GM21717 (cell line): ENCODE measurements around the gene PUM1.
"Not testable (repeated sequence)": the region's sequence is repeated elsewhere in the genome, so short reads cannot be mapped to it uniquely, and the experiment has no call there.

Experiments
- ATAC-seq: cut with Tn5 transposase; IDR thresholded peaks from one replicate; pipeline ENCODE4 v1.9.1; 2021; ENCODE audit warnings: mild to moderate bottlenecking, moderate library complexity; ENCODE audit not compliant: unreplicated experiment

The PUM1 gene

GRCh38 chr1:30935758-30936157 lies 129.8 kb downstream of the PUM1 start:
- not testable (repeated sequence) for ATAC-seq

DNA sequence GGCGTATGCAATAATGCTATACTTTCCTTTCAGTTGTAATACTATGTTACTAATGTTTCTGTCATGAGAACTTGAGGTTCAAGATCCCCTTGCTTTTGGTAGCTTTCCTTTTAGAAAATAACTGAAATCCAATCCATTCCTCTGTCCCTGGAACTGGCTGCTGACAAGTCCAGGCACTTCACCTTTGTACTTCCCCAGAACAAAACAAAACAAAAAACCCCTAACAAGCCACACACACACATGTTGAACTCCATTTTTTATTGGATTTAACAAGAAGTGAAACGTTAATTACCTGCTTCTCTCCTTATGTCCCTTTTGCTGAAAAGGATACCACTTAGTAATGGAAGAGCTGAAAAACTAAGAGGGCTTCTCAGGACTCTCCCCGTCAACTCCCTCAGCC lies 130.9 kb downstream of the PUM1 start:
- ATAC-seq: no peak

GRCh38 chr1:30933874-30934252 lies 131.7 kb downstream of the PUM1 start:
- ATAC-seq: no peak

- no peak for ATAC-seq
These were observed 134.8 kb downstream of the PUM1 start for GRCh38 chr1:30930631-30931173.

DNA sequence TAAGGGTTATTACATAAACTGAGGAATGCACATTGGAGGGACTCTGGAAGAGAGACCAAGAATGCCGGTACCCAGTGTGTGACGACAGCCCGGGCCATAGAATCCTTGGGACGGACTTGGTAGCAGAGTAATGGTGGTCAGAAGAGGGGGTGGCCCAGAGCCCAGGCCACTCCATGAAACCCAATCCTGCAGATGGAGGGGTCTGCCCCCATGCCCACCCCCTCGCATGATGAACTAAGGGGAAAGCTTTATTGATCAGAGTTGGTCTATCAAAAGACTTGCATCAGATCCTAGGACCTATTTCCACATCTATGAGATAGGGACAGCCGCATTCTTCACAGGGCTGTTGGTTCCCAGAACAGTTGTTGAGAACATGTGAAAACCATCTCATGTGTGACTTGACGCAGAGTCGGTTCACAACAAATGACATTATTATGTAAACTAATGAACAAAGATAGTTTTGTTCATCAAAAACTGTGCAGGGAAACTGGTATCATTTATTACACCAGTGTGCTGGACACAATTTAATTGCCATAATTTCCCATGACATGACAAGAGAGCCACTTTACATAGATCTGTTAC lies 135.5 kb downstream of the PUM1 start:
- ATAC-seq: no peak

DNA sequence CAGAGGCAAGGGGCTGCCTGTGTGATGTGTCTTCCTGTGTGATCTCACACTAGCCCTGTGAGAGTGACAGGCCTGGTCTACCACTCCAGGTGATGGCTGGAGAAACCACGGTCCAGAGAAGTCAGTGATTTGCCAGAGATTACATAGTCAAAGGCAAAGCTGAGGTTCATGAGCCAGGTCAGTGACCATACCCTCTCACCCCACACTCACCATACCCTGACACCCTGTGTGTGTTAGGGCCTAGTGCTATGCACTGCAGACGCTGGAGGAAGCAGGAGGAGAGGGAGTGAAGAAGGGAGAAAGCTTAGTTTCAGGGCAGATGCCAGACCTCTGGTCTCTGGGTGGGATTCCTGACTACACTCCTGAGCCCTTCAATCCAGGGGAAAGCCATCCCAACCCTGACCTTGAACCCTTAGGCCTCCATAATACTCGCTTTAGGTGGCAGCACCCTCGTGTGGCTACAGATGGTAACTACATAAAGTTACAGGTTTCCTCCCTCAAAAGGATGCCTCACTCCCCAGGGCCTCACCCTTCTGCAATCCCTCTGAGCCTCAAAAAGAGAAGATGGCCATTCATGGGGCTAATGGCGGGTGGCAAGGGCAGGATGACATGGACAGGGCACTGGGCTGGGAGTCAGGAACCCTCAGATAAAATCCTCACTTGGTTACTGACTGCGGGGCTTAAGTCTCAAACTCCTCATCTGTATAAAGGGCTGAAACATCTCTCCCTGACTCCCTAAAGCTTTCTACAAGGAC lies 136.2 kb downstream of the PUM1 start:
- no peak for ATAC-seq

DNA sequence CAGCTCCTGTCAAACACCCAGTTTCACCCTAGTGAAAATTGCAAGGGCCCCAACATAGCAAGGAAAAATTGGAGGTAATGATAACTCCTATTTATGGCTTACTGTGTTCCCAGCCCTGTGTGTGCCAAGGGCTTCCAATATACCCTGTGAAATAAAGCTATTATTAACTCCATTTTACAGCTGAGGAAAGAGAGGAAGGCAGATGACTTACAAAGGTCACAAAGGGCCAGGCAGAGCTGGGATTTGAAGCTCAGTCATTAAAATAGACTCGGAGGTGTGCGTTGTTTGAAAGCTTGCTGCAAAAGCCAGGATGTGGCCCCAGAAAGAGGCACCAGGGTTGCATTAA lies 136.8 kb downstream of the PUM1 start:
- no peak for ATAC-seq

- no peak for ATAC-seq
These were observed 137.3 kb downstream of the PUM1 start for GRCh38 chr1:30928171-30928570.

- ATAC-seq: no peak
These were observed 138.1 kb downstream of the PUM1 start for GRCh38 chr1:30927448-30927847.

GRCh38 chr1:30923597-30923996 lies 141.9 kb downstream of the PUM1 start:
- no peak for ATAC-seq

DNA sequence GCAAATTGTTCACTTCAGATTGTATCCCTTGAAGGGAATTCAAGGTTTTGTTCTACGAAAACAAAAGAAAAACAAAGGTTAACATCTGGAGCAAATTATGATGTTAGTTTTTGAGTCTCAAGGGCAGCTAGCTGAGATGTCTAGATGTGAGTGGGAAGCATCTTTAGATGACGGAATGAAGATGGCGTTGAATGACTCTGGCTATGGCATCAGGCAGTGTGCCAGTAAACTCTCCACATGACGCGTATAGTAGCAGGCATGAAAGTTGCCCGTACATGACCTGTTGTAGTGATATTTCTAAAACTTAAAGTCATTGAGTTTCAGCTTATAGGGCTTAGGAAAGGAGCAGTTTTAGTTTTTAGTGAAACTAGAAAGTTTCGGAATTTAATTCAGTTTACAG lies 144.7 kb downstream of the PUM1 start:
- ATAC-seq: no peak

DNA sequence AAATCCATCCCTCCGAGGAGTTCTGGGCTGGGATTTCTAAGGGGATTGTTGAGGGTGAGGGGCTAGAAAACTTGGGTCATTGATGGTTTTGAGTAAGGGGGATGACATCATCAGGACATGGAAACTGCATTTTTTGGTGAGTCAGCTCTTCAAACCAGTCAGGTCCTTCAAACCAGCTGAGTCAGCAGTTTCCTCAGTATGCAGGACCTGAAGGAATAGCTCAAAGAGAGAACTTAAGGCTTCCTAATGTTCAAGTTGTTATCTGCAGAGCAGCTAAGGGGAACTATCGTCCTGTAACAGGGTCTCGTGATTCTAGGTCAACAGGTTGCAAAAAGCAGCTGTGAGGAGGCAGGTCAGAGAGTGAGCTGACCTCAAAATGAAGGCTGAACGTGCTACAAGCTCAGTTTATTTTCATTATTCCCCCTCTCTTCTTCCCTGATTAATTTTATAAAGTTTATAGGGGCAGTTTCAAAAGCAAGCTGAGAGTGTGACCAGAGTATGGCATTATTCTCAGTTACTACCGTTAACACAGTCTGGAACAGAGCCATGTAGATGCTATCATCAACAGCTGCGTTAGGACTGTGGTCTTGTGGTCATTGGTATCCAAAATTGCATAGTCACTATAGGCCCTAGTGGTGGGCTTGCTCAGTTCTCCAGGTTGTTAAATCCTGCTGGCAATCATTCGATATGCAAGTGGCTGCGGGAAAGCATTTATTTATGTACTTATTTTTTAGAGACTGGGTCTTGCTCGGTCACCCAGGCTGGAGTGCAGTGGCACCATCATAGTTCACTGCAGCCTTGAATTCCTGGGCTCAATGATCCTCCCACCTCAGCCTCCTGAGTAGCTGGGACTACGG lies 146.3 kb downstream of the PUM1 start:
- ATAC-seq: no peak

DNA sequence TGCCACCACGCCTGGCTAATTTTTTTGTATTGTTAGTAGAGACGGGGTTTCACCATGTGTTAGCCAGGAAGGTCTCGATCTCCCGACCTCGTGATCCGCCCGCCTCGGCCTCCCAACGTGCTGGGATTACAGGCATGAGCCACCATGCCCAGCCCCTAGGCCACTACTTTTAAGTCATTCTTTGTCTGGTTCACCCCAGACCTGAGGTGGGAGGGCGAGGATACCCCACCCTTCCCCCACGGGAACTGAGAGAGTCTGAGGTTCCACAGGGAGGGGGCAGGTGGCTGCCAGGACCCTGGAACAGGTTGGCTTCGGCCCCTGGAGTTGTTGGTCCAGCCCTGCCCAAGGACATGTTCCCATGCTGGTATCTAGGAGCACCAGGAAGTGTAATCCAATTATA lies 149.2 kb downstream of the PUM1 start:
- no peak for ATAC-seq

DNA sequence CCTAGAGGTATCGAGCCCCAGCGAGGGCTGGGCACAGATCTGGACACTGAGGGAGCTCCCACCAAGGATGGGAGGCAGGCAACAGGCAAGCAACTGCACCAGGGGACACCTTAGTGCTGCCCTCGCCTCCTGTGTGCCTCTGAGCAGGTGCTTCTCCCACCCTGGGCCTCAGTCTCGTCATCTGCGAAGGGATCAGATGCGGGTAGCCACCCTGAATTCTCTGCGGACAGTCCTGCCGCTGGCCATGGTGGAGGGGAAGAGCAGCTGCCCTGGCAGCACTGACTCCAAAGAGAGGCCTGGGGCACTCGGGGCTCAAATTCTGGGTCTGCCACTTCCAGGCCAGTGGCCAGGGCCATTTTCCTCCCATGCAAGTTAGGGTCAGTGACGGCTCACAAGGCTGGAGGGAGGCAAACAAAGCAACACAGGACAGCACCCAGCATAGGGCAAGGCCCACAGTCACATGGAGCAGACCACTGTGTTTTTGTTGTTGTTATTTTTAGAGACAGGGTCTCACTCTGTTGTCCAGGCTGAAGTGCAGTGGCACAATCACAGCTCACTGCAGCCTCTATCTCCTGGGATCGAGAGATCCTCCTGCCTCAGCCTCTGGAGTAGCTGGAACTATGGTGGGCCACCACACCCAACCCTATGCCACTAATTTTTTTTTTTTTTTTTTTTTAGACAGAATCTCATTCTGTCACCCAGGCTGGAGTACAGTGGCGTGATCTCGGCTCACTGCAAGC lies 149.9 kb downstream of the PUM1 start:
- ATAC-seq: no peak

DNA sequence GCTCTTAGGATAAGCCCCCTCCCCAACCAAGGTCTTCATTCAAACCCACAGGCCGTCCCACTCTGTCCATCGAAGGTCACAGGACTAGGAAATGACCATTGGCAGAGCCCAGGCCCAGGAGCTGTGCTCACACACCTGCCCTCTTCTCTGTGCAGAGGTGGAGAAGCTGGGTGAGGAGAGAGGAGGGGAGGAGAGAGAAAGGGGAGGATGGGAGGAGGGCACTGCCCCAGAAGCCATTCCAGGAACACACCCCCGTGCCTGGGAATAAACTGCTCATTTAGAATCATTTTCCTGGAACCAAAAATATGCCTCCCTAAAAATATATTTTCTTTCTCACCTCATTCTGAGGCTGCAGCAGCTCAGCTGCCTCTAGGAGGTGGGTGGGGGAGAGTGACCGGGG lies 150.6 kb downstream of the PUM1 start:
- ATAC-seq: no peak

DNA sequence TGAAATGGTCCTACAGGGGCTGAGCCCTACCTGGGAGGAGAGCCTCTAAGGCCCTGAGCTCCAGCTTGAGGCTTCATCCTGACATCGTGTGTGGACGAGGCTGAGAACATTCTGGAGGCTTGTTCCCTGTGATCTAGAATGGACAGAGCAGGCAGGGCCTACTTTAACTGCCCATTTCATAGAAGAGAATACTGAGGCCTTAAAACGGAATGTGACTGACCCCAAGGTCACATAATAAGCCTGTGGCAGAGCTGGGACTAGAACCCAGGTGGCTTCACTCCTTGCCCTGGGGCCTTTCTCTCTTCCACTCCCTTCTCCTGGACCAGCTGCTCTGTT lies 151.0 kb downstream of the PUM1 start:
- ATAC-seq: no peak

DNA sequence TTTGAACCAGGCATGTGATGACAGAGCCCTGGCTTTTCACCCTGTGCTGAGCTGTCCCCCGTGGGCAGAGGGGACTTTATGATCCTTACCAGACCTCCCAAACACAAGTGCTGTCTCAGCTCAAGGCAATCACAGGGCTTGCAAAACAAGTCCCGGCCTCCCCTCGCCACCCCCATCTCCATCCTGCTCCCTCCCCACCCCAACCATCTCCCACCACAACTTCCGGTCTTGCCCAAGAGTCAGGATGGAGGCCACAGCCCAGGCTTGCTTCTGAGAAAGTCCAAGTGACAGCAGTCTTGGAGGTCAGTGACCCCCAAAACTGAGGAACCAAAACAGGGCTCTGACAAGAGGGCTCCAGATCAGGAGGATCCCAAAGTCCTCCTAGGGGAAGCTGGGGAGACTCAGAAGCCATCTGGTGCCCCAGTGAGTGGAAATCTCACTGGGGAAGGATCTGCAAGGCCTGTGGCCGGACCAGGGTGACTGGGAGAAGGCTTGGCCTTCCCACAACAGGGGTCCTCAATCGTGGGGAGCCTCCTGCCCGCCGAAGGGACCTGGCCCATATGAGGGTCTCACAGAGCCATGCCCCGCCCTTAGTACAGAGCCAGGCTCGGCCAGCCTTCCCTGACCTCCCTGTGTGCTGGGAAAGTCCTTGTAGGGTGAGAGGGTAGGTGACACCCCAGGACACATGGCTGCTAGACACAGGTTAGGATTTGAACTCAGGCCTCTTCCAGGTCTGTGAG lies 152.4 kb downstream of the PUM1 start:
- ATAC-seq: no peak

DNA sequence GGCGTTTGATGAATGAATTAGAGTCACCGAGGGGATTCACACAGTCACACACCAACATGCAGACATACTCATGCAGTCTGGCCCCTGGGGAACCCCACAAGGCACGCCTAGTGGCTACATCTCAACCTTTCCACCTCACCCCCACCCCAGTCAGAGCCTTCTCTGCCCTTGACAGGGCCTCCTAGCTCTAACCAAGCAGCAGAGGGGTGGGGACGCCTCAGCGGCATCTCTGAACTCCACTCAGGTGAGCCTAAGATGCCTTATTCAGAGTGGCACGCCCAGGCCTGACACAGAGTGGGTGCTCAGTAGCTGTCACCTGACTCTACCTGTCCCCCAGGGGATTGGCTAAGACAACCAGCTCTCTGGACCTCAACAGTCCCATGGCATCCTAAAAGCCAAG lies 153.3 kb downstream of the PUM1 start:
- ATAC-seq: no peak

DNA sequence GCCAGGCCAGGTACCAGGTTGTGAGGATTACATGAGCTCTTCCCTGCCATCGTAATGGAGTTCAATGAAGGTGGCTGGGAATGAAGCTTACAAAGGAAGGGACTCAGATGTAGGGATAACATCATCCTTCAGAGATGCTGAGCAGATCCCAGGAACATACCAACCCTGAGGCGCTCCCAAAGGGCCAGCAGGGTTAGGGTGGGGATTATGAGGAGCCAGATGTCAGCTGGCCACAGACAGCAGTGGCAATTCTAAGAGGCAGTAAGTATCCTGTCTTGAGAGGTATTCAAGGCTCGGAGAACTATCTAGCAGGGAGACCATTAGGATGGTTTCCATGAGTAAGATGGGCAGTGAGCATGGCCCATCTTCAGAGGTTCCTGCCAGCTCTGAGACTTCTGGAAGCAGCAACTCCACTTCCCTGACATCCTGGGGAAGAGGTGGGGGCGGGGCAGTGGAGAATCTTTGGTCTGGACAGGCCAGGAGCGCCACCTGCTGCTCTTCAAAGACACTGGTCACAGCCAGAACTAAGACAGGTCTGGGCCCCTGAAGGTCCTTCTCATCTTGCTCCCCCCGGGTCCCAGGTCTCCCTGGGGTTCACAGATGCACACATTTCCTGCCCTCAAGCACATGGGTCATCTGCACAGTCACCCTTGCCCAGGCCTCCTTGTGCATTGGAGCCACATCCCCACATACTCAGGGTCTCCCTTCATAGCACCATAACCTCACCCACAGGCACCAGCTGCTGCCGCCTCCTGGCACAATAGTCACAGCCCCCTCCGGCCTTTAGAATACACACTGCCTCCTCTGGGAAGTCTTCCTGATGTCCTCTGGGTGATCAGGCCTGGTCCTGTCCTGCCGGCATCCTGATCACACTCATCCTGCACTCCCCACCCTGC lies 154.2 kb downstream of the PUM1 start:
- no peak for ATAC-seq
